CD4-positive, alpha-beta T cell treated with Interleukin-6 at 100 ng/mL for 8 hours (primary cell): ENCODE results near the gene NFASC.

Experiments
- DNase-seq: peaks from one replicate; pipeline ENCODE4 v3.0.0-alpha.2; 2020; ENCODE audit warnings: mixed read lengths, low spot score

NFASC gene

DNA sequence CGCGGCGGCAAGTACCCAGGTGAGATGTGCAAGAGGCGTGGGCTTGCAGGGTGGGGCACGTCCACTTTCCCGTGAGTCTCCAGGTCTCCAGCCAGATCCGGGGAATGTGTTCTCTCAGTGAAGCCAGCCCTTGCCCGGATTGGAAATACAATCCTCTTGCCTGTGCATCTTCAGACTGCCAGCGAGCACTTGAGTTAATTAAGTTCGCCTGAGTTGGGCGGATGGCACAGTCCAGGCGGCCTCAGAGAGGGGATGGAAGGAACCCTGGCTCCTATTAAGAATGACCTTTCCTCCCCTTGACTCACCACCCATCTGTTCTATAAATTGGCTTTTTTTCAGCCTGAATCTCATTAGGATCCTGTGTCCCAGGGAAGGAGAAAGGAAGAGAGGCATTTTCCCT is 139.0 kb downstream of the NFASC start:
- DNase-seq: no peak

DNA sequence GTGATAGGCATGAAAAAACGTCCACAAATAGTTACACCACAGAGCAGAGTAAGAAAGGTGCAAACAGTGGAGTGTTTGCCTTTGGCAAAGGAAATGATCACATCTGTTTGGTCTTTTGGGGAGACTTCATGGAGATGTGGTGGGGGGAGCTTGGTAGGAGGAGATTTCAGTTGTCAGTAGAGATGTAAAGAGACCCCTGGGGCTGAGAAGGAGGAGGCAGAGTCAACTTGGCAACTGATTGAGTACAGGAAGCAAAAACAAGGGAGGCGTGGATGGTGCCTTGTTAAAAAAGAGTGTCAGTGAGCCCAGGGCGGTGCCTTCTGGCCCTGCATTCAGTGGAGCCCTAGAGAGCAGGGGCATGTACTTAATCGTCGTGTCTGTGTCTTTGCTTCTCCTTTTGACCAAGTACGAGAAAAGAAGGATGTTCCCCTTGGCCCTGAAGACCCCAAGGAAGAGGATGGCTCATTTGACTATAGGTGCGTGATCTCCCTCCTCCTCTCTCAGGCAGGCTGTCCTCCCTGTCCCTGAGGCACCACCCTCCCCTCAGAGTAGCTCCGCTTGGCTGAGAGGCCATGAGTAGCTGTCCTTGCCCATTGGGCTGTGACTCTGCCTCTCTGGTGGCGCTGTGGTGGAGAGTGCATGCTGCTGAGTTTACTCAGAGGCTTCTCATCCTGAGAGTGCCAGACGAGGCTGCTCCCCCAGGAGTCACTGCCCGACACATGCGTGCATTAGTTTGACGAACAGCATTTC is 141.9 kb downstream of the NFASC start:
- DNase-seq: no peak

DNA sequence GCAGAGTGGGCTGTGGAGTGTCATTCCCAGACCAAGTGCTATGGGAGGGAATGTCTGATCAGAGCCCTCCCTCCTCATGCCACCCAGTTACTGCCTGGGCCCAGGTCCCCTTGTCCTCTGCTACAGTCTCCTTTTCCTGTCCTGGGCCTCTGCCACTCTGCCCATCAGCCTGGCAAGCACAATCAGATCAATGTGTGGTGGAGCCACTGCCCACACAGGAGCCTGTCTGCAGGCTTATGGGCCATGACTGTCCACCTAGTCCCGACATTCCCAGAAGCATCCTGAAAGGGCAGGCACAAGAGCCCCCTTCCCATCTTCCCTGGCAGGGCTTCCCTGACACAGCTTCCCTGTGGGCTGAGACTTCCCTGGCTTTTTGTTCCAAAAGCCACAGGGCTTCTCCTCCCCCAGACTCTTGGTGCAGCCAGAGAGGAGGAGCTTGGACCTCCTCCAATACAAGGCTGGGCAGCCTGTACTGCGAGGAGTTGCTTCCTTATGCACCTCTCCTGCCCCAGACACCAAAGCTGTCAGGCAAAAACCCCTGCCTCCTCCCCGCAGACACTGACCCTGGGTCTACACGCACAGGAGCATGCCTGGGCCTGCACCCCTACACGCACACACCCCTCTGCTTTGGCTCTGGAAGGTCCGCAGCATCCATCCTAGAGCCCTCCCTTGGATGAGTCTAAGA is 143.2 kb downstream of the NFASC start:
- no peak for DNase-seq

DNA sequence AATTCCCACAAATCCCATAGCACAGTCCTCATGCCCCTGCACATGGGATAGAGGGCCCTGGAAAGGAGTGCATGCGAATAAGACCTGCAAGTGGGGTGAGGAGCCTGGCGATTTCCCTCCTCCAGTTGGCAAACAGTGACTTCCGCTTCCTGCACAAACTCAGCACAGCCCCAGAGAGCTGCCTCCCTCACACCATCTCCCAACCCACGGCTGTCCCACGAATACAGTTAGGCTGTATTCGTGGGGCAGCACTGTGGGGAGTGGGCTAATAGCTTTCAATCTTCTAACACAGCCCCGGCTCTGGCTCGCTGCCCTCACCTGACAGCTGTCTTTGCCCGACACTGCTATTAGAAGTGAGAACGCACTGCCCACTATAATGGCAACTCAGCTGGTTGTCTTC is 144.1 kb downstream of the NFASC start:
- DNase-seq: no peak

DNA sequence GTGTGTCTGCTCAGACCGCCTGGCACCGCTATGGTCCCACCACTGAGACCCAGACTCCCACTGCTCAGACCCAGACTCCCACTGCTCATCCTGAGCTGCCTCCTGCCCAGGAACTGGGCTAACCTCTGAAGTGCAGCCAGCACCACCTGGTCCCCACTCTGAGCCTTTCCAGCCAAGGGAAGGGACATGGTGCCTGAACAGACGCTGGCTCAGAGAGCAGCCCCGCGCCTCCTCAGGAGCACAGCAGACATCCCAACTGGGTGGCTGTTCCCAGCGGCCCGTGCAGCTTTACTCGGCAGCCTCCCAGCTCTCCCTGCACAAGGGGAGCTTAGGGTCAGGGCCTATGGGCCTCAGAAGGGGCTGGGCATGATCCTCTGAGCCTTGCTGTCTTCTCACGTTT is 144.6 kb downstream of the NFASC start:
- DNase-seq: no peak

DNA sequence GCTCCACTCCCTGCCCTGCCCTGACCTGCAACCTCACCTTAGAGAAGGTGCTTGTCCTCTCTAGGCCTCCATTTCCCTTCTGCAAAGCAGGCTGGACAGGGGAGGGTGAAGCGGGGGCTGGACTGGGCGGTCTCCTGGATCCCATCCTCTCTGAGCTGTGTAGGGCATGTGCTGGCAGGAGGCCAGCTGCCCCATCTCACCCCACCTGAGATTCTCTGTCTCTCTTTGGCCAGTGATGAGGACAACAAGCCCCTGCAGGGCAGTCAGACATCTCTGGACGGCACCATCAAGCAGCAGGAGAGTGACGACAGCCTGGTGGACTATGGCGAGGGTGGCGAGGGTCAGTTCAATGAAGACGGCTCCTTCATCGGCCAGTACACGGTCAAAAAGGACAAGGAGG is 145.4 kb downstream of the NFASC start:
- no peak for DNase-seq

DNA sequence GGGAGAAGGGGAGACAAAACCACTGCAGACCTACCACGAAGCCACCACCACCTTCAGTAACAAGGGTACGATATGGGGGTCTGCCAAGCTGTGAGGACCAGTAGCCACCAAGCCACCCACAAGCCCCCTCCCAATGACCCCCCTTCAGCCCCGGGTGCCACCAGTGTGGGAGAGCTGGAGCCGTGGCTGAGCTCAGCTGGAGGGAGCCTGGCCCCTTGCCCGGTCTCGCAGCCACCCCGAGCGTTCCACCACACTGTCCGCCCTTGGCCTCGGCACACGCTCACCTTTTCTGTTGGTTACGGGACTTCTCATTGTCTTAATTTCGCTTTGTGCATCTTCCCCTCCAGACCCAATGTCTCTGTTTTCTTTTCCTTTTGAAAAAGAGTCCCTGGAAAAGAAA is 145.9 kb downstream of the NFASC start:
- DNase-seq: no peak

DNA sequence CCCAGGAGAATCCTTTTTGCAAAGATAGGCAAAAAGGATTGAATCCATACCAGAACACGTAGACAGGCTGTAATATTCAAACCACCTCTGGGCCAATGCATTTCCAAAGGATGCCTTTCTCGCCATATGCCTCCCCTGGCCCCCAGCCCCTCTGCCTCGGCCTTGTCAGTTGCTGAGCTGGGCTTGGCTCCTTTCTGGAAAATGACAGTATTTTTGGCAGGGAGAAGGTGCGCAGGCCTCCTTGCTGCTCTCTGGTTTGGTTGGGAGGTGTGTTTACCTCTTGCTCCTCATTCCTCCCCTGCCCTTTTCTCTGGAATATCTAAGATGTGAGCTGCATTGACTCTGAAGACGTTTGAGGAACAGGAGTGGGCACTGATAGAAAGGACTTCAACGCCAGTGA is 146.3 kb downstream of the NFASC start:
- no peak for DNase-seq

DNA sequence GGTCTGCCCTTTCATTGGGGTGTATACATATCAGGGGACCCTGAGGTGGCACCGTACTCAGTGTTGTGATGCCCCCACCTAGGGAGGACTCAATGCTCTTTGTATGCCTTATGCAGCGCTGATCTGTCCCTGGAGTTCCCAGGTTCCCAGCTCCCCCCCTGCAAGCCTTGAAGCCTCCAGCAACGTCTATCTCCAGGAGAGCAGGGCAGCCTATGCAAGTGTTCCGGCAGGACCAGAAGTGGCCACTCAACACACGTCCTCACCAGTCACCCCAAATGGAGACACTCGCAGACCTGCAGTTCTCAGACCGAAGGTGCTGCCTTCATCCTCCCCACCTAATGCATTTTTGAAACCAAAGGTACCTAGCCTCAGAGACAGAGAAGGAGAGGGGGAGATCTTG is 147.1 kb downstream of the NFASC start:
- no peak for DNase-seq

DNA sequence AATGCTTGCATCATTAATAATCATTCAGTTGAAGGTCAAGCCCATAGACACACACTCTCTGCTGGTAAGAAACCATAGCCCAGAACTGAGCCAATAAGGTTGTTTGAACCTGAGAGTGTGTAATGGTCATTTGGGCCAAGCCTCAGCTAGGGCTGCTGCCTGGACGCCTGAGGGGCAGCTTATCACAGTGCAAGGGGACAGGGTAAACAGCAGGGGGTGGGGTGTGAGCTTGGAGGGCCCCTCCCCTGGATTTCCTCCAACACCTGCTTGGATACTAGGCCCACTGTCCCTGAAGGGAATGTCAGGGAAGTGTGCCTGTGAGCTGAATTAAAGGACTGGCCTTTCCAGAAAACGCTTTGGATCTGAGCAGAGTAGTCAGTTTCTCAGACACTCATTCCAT is 147.7 kb downstream of the NFASC start:
- no peak for DNase-seq

DNA sequence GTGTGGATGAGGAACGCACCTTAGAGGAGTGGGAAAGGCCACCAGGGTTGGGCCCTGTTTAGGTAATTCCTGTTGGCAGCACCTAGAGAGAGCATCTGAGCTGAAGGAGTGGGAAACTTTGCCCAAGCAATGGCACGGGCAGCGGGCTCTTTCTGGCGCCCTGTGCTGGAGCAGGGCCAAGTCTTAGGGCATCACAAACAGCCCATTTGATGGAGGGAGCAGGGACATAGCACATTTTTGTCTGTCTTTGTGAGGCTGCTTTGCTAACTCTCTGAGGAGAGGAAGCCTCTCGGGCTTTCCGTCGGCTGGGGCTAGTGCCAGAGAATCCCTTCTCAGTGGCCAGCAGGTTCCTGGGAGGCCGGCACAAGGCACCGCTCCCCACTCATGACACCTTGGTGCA is 149.8 kb downstream of the NFASC start:
- DNase-seq: no peak

DNA sequence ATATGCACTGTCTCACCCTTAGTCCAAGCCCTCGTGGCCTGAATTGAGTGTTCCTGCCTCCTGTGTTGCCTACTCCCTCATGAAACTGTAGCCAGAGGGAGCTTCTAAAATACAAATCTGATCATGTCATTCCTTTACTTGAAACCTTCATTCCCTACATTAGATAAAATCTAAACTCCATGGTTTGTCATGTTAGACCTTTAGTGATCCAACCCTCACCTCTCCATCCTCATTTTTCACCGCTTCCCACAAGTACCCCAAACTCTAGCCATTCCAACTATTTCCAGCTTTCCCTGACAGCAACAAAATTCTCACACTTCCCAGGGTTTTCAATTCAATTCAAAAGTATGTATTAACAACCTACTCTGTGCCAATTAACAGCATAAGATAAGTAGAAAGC is 154.0 kb downstream of the NFASC start:
- no peak for DNase-seq

DNA sequence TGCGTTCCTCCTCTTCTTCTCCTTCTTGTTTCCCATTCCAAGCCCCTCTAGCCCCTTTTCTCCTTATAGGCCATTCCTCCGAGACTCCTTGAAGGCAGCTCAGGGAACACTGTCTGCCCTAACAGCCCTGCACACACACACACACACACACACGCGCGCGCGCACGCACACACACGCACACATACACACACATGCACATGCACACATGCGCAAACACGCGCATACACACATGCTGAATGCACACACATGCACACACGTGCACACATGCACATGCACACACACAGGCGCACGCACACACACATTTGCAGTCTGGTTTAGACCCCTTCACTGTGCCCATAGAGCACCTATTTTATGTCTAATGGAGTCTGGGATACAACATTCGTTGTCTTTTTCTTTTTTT is 154.6 kb downstream of the NFASC start:
- DNase-seq: no peak

DNA sequence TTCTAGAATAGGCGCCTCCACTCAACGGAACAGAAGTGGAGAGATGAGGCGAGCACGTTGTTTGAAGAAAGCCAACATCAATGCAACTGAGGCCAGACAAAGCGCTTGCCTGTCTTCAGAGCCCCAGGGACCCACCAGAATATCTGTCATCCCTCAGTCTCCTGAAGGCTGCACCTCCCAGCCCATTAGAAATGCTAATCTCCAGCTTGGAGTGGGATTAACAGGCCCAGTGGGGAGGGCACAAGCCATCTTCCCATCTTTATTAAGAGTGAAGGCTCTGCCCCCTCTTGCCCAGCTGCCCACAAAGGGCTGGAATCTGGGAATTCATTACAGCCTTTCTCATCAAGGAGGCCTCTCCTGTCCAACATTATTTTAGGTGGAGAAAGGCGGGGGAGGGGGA is 155.5 kb downstream of the NFASC start:
- DNase-seq: no peak

DNA sequence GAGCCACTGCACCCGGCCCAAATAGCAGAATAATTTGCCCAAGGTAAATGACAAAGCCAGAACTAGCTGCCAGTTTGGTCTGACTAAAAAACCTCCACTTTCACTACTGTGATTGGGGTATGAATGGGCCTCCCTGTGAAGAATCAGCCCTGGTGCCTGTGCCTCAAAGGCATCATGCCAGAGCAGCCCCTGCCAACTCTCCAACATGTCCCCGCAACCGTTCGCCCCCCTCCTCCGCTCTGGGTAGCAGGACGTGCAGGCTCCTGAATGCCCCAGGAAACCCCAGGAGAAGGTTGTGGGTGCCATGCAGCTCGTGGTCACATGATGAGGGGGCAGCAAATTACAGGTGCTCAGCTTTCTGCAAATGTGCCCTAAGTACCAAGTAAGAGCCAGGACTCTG is 157.7 kb downstream of the NFASC start:
- no peak for DNase-seq

DNA sequence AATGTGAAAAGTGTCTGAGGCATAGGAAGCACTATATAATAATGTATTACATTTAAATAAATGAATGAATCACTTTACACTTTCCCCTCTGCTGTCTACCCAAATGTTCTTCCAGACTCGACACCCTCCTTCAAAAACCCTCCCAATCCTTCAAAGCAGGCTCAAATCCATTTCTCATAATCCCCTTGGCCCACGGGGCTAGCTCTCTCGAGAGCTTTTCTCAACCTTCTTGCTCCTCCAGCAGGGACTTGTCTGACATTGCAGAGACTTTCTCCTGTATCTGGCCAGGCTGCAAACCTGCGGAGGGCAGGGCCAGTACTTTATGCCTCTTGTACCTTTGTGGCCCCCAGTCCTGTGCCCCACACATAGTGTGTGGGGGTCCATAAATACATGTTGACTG is 158.3 kb downstream of the NFASC start:
- no peak for DNase-seq

DNA sequence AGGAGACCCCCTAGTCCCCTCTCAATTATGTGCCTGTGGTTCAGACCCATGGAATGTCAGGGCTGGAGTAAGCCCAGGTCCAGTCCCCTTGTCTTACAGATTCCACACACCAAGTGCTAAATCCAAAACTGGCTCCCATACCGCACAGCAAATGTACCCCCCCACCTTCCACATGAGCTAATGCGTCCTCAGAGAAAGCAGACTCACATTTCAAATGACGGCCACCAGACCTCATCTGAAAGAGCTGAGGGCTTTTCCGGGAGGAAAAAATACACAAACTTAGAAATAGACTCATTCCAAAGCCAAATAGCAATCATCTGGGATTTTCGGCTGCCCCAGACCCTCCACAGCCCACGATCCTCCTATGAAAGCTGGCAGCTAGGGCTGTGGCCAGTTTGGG is 159.6 kb downstream of the NFASC start:
- no peak for DNase-seq

DNA sequence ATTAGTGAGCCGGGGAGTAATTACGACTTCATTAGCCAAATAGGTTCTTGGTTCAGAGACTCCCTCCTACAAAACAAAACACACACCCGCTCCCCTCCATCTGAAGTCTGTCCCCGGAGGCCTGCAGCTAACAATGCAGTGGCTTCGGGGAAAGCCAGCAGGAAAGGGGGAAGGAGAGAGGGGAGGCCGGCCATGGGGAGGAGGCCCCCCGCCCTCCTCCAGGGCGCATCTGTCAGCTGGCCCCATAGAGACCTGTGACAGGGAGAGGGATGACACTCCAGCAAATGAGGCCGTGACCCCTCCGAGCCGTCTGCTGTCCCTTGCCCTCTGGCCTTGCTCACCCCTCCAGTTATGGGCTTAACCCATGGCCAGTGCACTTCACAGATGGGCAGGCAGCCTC is 160.2 kb downstream of the NFASC start:
- no peak for DNase-seq

DNA sequence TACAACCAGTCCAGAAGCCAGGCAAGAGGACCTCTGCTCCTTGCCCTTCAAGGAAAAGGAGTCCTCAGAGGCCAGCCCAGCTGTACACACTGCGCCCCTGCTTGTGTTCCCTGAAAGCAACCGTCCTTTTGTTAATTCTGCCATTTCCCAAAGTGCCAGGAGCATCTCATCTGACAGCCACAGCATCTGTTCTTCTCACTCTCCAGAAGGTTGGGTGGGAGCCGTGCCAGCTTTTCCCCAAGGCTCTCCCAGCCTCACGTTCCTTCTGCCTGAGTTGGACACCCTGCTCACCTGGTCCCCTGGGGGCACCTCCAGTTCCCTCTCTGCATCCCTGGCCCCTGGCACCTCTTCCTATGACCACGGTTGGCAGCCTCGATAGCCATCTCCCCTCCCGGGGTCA is 161.8 kb downstream of the NFASC start:
- DNase-seq: no peak

DNA sequence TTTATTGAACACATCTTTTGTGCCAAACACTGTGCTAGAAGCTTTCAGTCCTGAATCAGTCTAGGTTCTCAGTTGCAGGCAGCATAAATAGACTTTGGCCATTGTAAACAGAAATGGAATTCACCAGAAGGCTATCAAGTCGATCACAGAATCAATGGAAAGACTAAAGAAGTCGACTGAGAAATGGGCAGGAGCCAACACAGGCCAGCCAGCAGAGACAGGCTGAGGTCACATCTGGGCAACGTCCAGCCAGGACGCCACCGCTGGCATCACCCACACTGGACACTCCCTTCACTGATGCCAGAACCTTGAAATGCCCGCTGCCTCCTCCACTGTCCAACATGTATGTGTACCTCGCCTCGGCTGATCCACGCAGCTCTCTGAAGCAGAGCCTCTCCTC is 166.9 kb downstream of the NFASC start:
- DNase-seq: no peak

DNA sequence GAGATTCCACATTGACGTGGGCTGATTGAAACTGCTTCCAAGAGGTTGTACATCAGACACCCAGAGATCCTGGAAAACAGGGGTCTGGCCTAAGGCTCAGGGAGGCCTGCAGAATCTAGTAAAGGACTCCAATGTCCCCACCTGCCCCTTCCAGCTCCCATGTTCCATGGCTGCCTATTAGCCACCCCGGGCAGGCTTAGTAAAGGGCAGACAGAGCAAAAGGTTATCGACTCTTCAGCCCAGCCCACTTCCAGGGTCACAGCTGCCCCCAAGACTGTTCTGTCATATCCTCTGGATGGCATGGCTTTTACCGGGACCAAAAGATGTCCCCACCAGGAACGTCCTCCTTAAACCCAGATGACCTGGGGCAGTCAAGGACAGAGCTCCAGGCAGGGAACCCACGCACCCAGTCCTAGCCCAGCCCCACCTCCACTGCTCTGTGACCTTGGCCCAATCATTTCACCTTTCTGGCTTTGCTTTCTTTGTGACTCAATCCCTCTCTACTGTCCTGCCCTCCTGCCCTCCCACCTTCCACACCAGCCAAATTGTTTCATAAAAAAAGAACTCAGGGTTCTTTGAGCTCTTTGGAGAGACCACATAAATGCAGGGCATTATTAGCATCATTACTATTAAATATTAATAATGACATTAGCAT is 167.6 kb downstream of the NFASC start:
- DNase-seq: no peak

DNA sequence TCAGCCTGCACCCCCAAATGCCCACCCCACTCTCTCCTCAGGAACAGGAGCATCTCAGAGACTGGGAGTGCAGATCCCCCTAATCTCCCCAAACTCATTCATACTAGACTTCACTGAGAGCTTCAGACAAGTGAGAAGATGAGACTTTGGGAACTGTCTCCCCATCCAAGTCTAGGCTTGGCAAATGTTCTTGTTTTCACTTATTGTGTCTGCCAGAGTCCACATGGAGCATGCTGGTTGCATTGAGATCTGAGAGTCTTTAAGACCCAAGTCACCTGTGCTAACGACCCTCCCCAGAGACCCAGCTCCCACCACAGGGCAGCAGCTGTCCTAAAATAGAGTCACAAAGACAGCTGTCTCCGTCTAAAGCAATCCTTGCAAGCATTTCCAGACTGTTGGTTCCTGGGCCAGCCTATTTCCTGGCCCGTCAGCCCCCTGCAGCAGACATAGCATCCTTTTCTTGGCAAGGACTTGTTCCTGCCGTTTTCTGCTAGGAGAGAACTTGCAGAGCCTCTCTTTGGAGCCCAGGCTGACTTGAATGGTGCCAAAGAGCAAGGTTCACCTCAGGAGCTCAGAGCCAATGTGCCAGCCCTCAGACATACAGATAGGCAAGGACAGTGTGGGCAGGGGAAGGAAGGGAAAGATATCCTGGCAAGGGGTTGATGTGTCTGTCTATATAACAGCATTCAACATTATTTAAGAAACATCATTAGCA is 170.5 kb downstream of the NFASC start:
- DNase-seq: no peak
